Esophagus muscularis mucosa (tissue), 4 donors: ENCODE data around the gene FAM47E. TPM values are rescaled to one million over a fixed set of nuclear protein-coding genes. Genes with fewer than 3 reads are reported as not detected.

Experiments used
- DNase-seq: peaks from one replicate; pipeline ENCODE4 v3.0.0-alpha.2; 2017; ENCODE audit errors: extremely low spot score
- H3K27ac ChIP-seq, 4 donors: fragments of 200-600 bp; sonication (generic); replicated peaks in 1 of 4; 1 replicate in 3 of 4; 2 replicates in 1 of 4; pipeline ENCODE4 v1.5.1; 2016 to 2019; ENCODE audit warnings: mild to moderate bottlenecking in 1 of 4
- H3K27me3 ChIP-seq, 4 donors: fragments of 200-600 bp; sonication (generic); one replicate each; pipeline versions ENCODE4 v1.5.1 to v1.6.0; 2016 to 2019
- H3K36me3 ChIP-seq, 4 donors: fragments of 200-600 bp; sonication (generic); one replicate each; pipeline ENCODE4 v1.5.1; 2016 to 2019
- H3K4me1 ChIP-seq, 4 donors: fragments of 200-600 bp; sonication (generic); one replicate each; pipeline ENCODE4 v1.5.1; 2016 to 2019
- H3K4me3 ChIP-seq, 4 donors: fragments of 200-600 bp; sonication (generic); 1 replicate in 2 of 4; 2 replicates in 2 of 4; pipeline ENCODE4 v1.5.1; 2016 to 2019; ENCODE audit warnings: mild to moderate bottlenecking in 4 of 4, moderate library complexity in 1 of 4
- H3K9me3 ChIP-seq, 4 donors: fragments of 200-600 bp; sonication (generic); 1 replicate in 3 of 4; 2 replicates in 1 of 4; pipeline ENCODE4 v1.5.1; 2016 to 2019
- EP300 ChIP-seq: sonication (generic); formaldehyde crosslinking; IDR thresholded peaks from one replicate; pipeline ENCODE4 v1.6.1; 2017; ENCODE audit warnings: antibody characterized with exemption
- POLR2A ChIP-seq: fragments of 450-650 bp; IDR thresholded peaks from one replicate; pipeline ENCODE4 v1.6.1; 2017; ENCODE audit warnings: antibody characterized with exemption, moderate library complexity, mild to moderate bottlenecking, low read depth
- POLR2AphosphoS5 ChIP-seq, 2 donors: sonication (generic); formaldehyde crosslinking; IDR thresholded peaks; one replicate each; pipeline ENCODE4 v1.6.1; 2017; ENCODE audit warnings: antibody characterized with exemption in 2 of 2
- WGBS: methylation state at CpG from one replicate; pipeline ENCODE4 v1.1.5; 2018; 5-methylcytosine and 5-hydroxymethylcytosine counted together
- intact Hi-C: fragments of 100-400 bp; cut with DNase I; formaldehyde crosslinking; loops from one replicate; pipeline ENCODE4 v1.15.1; 2023
- total RNA-seq, 4 donors: library from RNA; depleted of rRNA; stranded (reverse); fragments of >200 nt; gene quantifications; one replicate each; pipeline versions ENCODE4 v1.1.0 to v1.2.1, GENCODE V29; 2016
- TF ChIP-seq, protein P1 (sequence below), 3 experiments: fragments of 200-600 bp in 2 of 3; fragments of 450-650 bp in 1 of 3; sonication (generic) in 2 of 3; IDR thresholded peaks; one replicate each; pipeline ENCODE4 v1.5.1; 2017 to 2019; ENCODE audit warnings: antibody characterized with exemption in 3 of 3, mild to moderate bottlenecking in 2 of 3, moderate library complexity in 1 of 3

Gene FAM47E
- total RNA-seq, 4 donors from 2014 or later: 2.0 to 2.2 (median 2.1) TPM

GRCh38 chr4:76219299-76220055 is 32.0 kb upstream of the FAM47E start:
- intact Hi-C loops: no loop called here
- Histone ChIP-seq H3K4me1 (peaks cover 14 to 21% (median 18%) of the 10 kb centered on the region in 4 donors), H3K36me3 (no peaks in the 10 kb centered on the region), H3K9me3 (no peaks in the 10 kb centered on the region), H3K27me3 (no peaks in the 10 kb centered on the region), H3K27ac (peak overlapping the region in 2 of 4 donors; percentile 39 to 48), H3K4me3 (no peak overlapping the region)
- WGBS: 56% methylated on average over 7 of the region's 7 CpGs
- no peak for TF ChIP-seq EP300
- peak in 1 of 2 donors; percentile 39 for TF ChIP-seq POLR2AphosphoS5 (IDR thresholded peaks at IDR 0.05)
- TF ChIP-seq, protein P1, sequence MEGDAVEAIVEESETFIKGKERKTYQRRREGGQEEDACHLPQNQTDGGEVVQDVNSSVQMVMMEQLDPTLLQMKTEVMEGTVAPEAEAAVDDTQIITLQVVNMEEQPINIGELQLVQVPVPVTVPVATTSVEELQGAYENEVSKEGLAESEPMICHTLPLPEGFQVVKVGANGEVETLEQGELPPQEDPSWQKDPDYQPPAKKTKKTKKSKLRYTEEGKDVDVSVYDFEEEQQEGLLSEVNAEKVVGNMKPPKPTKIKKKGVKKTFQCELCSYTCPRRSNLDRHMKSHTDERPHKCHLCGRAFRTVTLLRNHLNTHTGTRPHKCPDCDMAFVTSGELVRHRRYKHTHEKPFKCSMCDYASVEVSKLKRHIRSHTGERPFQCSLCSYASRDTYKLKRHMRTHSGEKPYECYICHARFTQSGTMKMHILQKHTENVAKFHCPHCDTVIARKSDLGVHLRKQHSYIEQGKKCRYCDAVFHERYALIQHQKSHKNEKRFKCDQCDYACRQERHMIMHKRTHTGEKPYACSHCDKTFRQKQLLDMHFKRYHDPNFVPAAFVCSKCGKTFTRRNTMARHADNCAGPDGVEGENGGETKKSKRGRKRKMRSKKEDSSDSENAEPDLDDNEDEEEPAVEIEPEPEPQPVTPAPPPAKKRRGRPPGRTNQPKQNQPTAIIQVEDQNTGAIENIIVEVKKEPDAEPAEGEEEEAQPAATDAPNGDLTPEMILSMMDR (IDR thresholded peaks at IDR 0.05): no peak
- DNase-seq: no peak

DNA sequence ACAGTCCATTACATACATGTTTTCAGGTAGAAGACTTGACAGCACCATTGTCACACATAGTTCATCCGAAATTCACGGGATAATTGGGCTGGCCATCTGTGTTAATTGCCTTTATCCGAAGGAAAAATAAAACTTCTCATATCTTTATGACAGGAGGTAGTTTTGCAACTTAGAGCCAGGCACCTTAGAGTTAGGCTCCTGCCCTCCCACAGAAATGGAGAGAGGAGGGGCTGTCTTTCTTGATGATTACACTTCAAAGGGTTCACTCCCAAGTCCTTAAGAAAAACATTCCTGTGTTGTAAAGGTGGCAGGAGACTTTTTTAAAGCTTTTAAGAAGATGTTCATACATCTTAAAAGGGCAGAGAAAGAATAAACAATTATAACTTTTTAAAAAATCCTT is 27.4 kb upstream of the FAM47E start:
- H3K4me1 ChIP-seq: peaks cover 0 to 6% (median under 1%) of the 10 kb centered on the region in 4 donors
- no peaks in the 10 kb centered on the region for H3K9me3 ChIP-seq
- 88% methylated on average over 3 of the region's 3 CpGs for WGBS
- no peak for DNase-seq
- intact Hi-C loops: no loop called here
- no peak overlapping the region for H3K27ac ChIP-seq
- no peaks in the 10 kb centered on the region for H3K27me3 ChIP-seq
- no peaks in the 10 kb centered on the region for H3K36me3 ChIP-seq
- TF ChIP-seq POLR2A: no peak
- TF ChIP-seq EP300: no peak
- TF ChIP-seq, protein P1 (IDR thresholded peaks at IDR 0.05): no peak
- TF ChIP-seq POLR2AphosphoS5 (IDR thresholded peaks at IDR 0.05): no peak
- H3K4me3 ChIP-seq: no peak overlapping the region

- no peak overlapping the region for H3K4me3 ChIP-seq
- intact Hi-C loops: no loop called here
Observed at GRCh38 chr4:76226418-76226817, 25.1 kb upstream of the FAM47E start.

DNA sequence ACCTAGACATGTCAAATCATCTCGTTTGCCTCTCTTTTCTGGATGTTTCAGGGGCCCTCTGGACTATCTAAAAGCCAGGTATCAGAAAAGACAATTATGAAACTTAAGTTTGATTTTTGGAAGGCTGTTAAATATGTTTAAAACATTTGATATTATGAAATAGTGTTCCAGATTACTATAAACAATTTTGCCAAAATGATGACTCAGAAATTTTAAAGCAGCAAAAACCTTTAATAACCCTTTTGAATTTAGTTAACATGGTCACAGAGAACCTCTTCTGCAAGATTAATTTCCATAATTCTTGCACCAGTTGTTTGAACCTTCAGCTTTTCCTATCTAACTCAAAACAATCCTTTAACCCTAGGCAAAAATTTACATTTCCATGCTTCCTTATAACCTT is 18.8 kb upstream of the FAM47E start:
- Histone ChIP-seq H3K27me3 (no peaks in the 10 kb centered on the region), H3K4me3 (no peak overlapping the region), H3K27ac (peak overlapping the region in 1 of 4 donors; percentile 28), H3K4me1 (peaks cover 0 to 19% (median 3%) of the 10 kb centered on the region in 4 donors), H3K36me3 (no peaks in the 10 kb centered on the region), H3K9me3 (no peaks in the 10 kb centered on the region)
- no peak for DNase-seq
- intact Hi-C loops: no loop called here
- WGBS: 80% methylated on average over 1 of the region's 1 CpG
- no peak for TF ChIP-seq POLR2AphosphoS5 (IDR thresholded peaks at IDR 0.05)
- TF ChIP-seq, protein P1 (IDR thresholded peaks at IDR 0.05): no peak
- no peak for TF ChIP-seq EP300
- no peak for TF ChIP-seq POLR2A

More at GRCh38 chr4:76226418-76226817, 25.1 kb upstream of the FAM47E start:
- Histone ChIP-seq H3K36me3 (no peaks in the 10 kb centered on the region), H3K27ac (no peak overlapping the region), H3K27me3 (no peaks in the 10 kb centered on the region), H3K9me3 (no peaks in the 10 kb centered on the region), H3K4me1 (no peaks in the 10 kb centered on the region)
- WGBS: 0% methylated on average over 1 of the region's 1 CpG
- no peak for DNase-seq
- TF ChIP-seq, protein P1 (IDR thresholded peaks at IDR 0.05): no peak
- no peak for TF ChIP-seq POLR2AphosphoS5 (IDR thresholded peaks at IDR 0.05)
- TF ChIP-seq POLR2A: no peak
- TF ChIP-seq EP300: no peak

GRCh38 chr4:76233083-76233482 is 18.4 kb upstream of the FAM47E start:
- Histone ChIP-seq H3K27me3 (no peaks in the 10 kb centered on the region), H3K4me1 (peaks cover 0 to 19% (median 3%) of the 10 kb centered on the region in 4 donors), H3K4me3 (no peak overlapping the region), H3K9me3 (no peaks in the 10 kb centered on the region), H3K36me3 (no peaks in the 10 kb centered on the region), H3K27ac (no peak overlapping the region)
- DNase-seq: no peak
- no peak for TF ChIP-seq POLR2AphosphoS5 (IDR thresholded peaks at IDR 0.05)
- intact Hi-C loops: no loop called here
- WGBS: 84% methylated on average over 4 of the region's 4 CpGs
